ENCODE results near the gene TTYH3.

TTYH3 gene

GRCh38 chr7:2637066-2637471 lies 5.3 kb downstream of the TTYH3 start:
- DNase-seq, result no peak

- no peak for DNase-seq
These were observed 5.9 kb downstream of the TTYH3 start for GRCh38 chr7:2637505-2638223.

GRCh38 chr7:2638224-2638991 lies 6.6 kb downstream of the TTYH3 start:
- DNase-seq, result no peak

GRCh38 chr7:2639181-2639681 lies 7.4 kb downstream of the TTYH3 start:
- DNase-seq, result no peak

GRCh38 chr7:2639695-2640481 lies 8.1 kb downstream of the TTYH3 start:
- no peak for DNase-seq

- no peak for DNase-seq
These were observed 8.7 kb downstream of the TTYH3 start for GRCh38 chr7:2640482-2640830.

- DNase-seq, result no peak
These were observed 9.1 kb downstream of the TTYH3 start for GRCh38 chr7:2640846-2641316.

GRCh38 chr7:2641406-2642393 lies 9.9 kb downstream of the TTYH3 start:
- no peak for DNase-seq

GRCh38 chr7:2643386-2644219 lies 11.8 kb downstream of the TTYH3 start:
- DNase-seq, result no peak

- DNase-seq, result no peak
These were observed 12.4 kb downstream of the TTYH3 start for GRCh38 chr7:2644220-2644561.

- no peak for DNase-seq
These were observed 12.9 kb downstream of the TTYH3 start for GRCh38 chr7:2644562-2645273.

- DNase-seq, result no peak
These were observed 13.6 kb downstream of the TTYH3 start for GRCh38 chr7:2645274-2645868.

- DNase-seq, result no peak
These were observed 14.5 kb downstream of the TTYH3 start for GRCh38 chr7:2646336-2646679.

GRCh38 chr7:2646680-2647571 lies 15.1 kb downstream of the TTYH3 start:
- no peak for DNase-seq

- no peak for DNase-seq
These were observed 15.9 kb downstream of the TTYH3 start for GRCh38 chr7:2647594-2648172.

- no peak for DNase-seq
These were observed 17.5 kb downstream of the TTYH3 start for GRCh38 chr7:2649139-2649838.

- DNase-seq, result no peak
These were observed 18.2 kb downstream of the TTYH3 start for GRCh38 chr7:2649991-2650390.

GRCh38 chr7:2650451-2650850 lies 18.7 kb downstream of the TTYH3 start:
- DNase-seq, result no peak
